HG03571 (cell line): Measurements from ENCODE around the gene PLCB1.
"Not testable (repeated sequence)": the region's sequence is repeated elsewhere in the genome, so short reads cannot be mapped to it uniquely, and the experiment has no call there.

Experiments
- ATAC-seq: cut with Tn5 transposase; IDR thresholded peaks from one replicate; pipeline ENCODE4 v1.9.1; 2021; ENCODE audit not compliant: unreplicated experiment

PLCB1 gene

GRCh38 chr20:8330319-8330784 lies 198.3 kb downstream of the PLCB1 start:
- ATAC-seq = no peak

- no peak for ATAC-seq
These were observed 199.0 kb downstream of the PLCB1 start for GRCh38 chr20:8330785-8331695.

DNA sequence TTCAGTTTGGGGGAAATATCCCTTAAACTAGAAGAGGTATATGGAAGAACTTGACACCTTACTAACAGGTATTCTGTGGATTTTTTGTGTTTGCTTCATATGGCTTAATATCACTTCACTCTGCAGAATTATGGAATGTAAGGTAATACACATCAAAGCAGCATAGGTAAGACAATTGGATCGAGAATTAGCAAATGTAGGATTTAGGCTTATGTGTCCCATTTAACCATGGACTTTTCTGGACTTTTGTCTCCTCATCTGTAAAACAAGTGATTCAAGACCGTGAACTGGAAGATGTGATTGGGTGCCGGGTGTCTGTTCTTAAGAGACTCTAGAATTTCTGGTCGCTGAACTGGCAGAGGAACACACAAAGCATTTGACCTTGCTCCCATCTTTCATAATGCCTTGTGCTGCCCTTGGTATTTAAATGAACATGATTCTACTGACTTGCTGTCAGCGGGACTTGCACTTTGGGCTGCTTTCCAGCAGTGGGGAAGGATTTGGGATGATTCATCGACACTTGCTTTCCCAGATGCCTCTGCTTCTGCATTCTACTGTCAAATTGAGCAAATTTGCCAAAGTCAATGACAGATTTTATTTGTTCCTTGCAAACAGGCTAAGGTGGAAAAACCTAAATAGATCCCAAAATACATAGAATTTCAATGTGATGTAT lies 199.8 kb downstream of the PLCB1 start:
- ATAC-seq = no peak

DNA sequence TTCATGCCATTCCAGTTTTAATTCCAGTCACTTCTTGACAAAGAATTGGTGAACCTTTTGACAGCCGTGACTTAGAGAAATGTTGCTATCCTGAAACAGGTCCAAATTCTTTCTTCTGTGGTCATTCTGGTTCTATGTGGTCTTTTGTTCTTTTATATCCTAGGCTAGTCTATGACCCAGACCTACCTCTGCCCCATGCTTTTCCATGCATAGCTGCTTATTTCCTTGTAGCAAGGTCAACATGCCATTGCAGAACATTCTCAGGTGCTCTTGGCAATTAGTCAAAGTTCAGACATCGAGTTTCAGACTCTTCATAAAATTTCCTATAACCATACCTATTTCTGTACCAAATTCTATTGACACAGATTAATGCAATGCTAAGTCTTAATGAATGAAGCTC lies 202.6 kb downstream of the PLCB1 start:
- ATAC-seq = no peak

DNA sequence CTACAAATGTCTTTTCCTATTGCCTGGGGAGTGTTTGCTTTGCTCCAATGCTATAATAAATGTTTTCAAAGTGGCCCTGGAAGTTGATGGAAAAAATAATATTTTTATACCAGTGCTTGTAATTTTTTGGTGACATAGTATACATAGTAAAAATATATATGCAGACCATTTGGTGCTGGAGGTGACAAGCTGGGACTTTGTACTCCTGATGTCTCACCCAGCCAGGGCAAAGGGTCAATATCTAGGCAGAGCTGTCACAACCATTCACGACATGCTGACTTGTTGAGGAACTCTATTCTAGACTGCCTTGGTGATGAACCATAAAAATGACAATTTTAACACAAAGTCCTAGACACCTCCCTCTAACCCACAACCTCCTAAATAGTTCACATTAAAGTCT lies 203.0 kb downstream of the PLCB1 start:
- ATAC-seq = no peak

DNA sequence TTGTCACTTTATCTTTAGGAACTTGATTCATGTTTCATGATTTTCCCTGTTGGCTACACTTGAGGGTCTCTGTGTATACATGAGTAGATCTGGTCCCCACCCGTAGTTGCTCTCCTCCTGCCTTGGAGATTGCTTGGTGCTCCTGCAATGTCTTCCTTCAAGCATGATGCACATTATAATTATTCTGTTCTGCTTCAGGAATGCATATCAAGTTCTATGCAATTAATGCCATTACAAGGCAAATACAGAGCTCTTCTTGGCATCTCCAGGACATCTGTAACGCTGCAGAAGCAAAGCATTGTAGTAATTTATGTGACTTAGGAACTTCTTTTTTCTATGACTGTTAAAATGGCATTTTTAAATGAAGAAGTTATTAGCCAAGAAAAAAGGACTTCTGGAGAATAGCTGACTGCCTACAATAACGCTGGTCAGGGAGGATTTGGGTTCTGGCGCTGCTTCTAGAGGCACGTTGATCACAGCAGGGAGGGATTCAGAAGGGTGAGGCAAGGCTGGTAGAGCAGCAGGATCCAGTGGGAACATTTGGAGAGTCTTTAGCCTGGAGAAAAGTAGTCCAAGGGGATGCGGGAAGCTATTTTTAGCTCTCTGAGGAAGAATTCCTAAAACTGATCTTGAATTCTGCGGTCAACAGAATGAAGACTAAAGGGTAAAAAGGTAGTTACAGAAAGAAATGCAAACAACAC lies 203.6 kb downstream of the PLCB1 start:
- no peak for ATAC-seq

DNA sequence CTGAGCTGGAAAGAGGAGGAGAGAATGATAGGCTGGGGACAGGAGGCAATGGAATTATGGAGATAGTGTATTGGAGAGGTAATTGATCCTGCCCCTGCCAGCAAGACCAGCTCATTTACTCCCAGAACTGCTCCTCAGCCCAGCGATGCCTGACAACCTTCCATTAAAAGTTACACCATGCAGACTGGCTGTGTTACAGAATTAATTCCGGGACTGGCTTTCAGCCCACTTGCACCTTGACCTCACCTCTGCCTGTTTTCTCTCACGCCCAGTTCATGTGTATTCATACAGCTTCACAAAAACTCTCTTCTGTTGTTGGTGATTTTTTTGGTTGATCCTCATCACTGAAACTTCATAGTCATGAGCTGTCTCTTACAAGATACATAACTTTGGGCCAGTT lies 207.3 kb downstream of the PLCB1 start:
- no peak for ATAC-seq

- no peak for ATAC-seq
These were observed 210.3 kb downstream of the PLCB1 start for GRCh38 chr20:8342391-8342790.

- no peak for ATAC-seq
These were observed 212.0 kb downstream of the PLCB1 start for GRCh38 chr20:8344106-8344505.

- no peak for ATAC-seq
These were observed 212.6 kb downstream of the PLCB1 start for GRCh38 chr20:8344631-8345030.

DNA sequence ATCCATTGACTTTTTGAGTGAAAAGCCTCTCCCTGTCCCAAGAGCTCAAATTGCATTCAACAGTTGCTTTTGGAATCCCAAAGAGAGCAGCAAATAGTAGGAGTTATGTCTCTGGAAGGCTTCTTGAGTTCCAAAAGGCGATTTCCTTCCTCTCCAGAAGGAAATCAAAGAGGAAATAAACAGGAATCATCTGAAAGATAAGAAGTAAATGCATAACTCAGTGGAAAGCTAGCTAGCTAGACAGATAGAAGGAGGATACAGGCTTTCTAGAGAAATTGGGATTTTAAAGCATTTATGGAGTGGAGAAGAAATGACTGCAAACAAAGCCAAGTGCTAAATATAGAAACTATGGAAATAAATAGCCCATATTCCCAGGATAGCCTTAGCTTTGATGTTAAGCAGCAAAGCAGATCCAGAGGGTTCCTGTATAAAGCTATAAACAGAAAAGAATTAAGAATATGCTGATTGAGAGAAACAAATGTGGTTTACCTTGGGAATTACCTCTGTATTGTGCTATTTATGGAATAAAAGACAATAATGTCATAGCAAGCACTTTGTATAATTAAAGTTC lies 214.7 kb downstream of the PLCB1 start:
- no peak for ATAC-seq

DNA sequence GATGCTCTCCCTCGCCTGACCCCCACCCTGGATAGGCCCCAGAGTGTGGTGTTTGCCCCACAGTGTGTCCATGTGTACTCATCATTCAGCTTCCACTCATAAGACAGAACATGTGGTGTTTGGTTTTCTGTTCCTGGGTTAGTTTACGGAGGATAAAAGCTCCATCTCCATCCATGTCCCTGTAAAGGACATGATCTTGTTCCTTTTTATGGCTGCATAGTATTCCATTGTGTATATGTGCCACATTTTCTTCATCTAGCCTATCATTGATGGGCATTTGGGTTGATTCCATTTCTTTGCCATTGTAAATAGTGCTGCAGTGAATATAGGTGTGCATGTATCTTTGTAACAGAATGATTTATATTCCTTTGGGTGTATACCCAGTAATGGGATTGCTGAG lies 218.2 kb downstream of the PLCB1 start:
- not testable (repeated sequence) for ATAC-seq

DNA sequence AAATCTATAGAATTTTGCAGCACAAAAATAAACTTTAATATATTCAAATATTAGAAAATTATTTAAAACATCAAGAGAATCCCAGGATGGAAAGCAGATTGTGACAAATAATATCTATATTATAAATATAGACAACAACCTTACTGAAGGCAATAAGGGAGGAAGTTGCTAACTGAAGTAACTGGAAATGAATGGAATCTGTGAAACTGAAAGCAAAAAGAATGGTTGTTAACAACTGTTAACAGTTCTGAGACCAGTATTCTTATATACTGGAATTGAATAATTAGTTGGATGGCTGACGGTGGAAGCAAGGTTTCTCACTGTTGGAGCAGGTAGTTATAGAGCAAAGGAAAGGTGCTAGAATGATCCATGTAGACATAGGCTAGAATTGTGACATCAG lies 220.4 kb downstream of the PLCB1 start:
- no peak for ATAC-seq

DNA sequence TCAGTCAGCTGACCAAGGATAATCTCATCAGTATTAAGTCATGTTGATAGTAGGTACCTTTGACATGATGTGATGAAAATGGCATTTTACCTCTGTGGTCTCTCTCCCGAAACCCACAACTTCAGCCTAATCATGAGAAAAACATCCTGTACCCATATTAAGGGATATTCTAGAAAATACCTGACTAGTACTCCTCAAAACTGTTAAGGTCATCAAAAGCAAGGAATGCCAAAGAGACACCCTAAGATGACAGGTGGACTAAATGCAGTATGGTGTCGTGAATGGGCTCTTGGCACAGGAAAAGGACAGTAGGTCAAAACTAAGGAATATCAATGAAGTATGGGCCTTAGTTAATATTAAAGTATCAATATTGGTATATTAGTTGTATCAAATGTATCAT lies 221.4 kb downstream of the PLCB1 start:
- ATAC-seq = no peak

DNA sequence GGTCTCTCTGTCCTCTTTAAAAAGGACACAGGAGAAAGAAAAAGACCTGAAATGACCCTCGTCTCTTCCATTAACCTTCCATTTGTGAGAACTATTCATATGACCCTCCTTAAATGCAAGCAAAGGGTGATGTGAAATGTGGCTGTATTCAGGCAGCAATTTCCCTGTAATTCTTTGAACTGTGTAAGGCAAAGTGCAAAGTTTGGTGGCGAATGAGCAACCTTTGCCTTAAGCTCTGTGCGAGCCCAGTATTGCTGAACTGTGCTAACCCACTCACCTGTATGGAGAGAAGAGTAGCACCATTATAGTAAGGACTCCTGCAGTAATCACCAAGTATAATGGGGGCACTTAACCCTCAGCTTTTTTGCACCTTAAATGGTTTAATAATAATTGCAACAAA lies 223.4 kb downstream of the PLCB1 start:
- no peak for ATAC-seq

GRCh38 chr20:8356806-8357205 lies 224.7 kb downstream of the PLCB1 start:
- ATAC-seq = no peak

DNA sequence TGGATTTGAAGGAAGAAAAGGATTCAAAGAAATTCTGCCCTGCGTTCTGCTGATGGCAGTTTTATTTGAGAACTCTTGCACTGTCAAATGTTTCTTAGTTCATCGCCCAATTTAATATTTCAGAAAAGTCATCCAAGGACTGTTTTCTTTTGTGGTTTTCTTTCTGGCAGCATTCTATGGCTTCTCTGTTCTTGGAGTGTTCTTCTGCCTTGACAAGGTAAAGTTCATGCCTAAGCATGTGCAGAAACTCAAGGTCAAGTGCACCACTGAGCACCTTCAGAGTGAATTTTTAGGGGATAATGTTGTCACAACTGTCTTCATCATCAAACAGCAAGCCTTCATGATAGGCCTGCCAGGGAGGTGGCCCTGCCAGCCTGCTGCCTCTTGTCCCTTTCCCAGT lies 225.6 kb downstream of the PLCB1 start:
- ATAC-seq = no peak

GRCh38 chr20:8360035-8360434 lies 228.0 kb downstream of the PLCB1 start:
- no peak for ATAC-seq

DNA sequence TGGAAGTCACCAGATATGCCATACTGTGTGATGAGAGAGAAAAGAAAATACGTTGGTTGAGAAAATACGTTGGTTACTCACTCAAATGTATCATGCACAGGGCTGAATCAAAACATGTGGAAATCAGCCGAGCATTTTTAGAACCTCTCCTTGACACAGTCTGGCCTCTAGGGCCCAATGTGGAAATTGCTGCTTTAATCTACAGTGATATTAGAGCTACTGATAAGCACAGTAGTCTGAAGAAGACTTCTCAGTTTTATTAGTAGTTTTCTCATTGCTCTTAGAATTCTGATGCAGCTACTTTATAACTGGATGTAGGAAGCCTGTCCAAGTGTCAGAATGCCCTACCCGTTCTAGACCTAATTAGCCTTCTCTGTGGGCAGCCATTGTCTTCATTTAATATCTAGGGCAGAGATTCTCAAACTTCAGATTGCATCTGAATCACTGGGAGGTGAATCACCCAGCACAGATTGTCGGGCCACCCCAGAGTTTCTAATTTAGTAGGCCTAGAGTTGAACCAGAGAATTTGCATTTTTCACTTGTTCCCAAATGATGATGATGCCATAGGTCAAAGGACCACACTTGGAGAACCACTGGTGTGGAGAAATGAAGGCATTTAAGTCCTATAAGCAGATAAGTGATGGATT lies 229.1 kb downstream of the PLCB1 start:
- no peak for ATAC-seq

- no peak for ATAC-seq
These were observed 229.7 kb downstream of the PLCB1 start for GRCh38 chr20:8361779-8362178.

DNA sequence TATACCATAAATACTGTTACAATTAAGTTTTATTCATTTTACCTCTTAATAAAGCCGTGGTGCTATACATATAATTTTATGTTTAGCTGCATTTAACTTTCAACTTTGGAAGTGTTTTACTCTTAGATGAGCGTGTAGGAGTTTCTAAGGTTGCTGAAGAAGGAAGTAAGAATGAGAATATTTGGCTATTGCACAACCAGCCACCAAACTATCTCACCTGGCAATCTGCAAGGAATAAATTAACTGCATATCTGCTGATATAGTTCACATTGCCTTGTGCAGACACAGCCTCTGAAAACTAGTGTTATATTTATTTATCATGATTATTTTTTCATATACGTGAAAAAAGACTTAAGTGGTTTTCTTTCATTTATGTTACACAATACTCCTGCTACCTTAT lies 230.4 kb downstream of the PLCB1 start:
- ATAC-seq = no peak
